ENCODE data around the gene MXI1.

DNA sequence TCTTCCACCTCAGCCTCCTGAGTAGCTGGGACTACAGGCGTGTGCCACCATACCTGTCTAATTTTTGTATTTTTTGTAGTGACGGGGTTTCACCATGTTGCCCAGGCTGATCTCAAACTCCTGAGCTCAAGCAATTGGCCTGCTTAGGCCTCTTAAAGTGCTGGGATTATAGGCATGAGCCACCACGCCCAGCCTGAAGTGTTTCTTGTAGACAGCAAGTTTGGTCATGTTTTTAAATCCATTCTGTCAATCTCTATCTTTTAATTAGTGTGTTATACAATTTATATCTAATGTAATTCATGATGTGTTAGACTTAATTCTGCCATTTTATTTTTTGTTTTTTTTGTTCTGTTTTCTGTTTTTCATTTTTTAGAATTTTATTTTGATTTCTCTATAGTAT lies 17.2 kb upstream of the MXI1 start:
- TF ChIP-seq, protein P1, sequence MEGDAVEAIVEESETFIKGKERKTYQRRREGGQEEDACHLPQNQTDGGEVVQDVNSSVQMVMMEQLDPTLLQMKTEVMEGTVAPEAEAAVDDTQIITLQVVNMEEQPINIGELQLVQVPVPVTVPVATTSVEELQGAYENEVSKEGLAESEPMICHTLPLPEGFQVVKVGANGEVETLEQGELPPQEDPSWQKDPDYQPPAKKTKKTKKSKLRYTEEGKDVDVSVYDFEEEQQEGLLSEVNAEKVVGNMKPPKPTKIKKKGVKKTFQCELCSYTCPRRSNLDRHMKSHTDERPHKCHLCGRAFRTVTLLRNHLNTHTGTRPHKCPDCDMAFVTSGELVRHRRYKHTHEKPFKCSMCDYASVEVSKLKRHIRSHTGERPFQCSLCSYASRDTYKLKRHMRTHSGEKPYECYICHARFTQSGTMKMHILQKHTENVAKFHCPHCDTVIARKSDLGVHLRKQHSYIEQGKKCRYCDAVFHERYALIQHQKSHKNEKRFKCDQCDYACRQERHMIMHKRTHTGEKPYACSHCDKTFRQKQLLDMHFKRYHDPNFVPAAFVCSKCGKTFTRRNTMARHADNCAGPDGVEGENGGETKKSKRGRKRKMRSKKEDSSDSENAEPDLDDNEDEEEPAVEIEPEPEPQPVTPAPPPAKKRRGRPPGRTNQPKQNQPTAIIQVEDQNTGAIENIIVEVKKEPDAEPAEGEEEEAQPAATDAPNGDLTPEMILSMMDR (IDR thresholded peaks at IDR 0.05; ENCODE audit: insufficient read depth, low read length), result no peak
- TF ChIP-seq POLR2AphosphoS5 (IDR thresholded peaks at IDR 0.05; ENCODE audit: low read depth), result no peak
- no peak for TF ChIP-seq GABPA (IDR thresholded peaks at IDR 0.05; ENCODE audit: low read depth)
